RWPE2 (cell line): ENCODE results near the gene PRKAG2.
A peak's percentile ranks its signal among the peaks of the same experiment; 100 is the strongest.

Experiments used
- ATAC-seq: fragments of 200-7000 bp; cut with Tn5 transposase; 3 replicates; pipeline ENCODE4 v1.9.1; 2021; ENCODE audit warnings: low read depth
- DNase-seq: peaks from one replicate; pipeline ENCODE4 v3.0.0-alpha.2; 2020; ENCODE audit warnings: low spot score
- H3K27ac ChIP-seq: fragments of 450-650 bp; 2 replicates; pipeline ENCODE4 v1.5.1; 2017; ENCODE audit warnings: mild to moderate bottlenecking; ENCODE audit not compliant: poor library complexity, severe bottlenecking
- H3K27me3 ChIP-seq: fragments of 250-450 bp; sonication (Bioruptor Pico); 2 replicates; pipeline ENCODE4 v1.5.1; 2021; ENCODE audit warnings: mild to moderate bottlenecking, moderate library complexity; ENCODE audit not compliant: insufficient read depth, poor library complexity, severe bottlenecking
- H3K36me3 ChIP-seq: fragments of 250-450 bp; sonication (Bioruptor Pico); 2 replicates; pipeline ENCODE4 v1.5.1; 2020; ENCODE audit warnings: low read depth, mild to moderate bottlenecking, moderate library complexity
- H3K4me1 ChIP-seq: fragments of 250-450 bp; sonication (Bioruptor Pico); 2 replicates; pipeline ENCODE4 v1.5.1; 2021; ENCODE audit warnings: mild to moderate bottlenecking, moderate library complexity; ENCODE audit not compliant: insufficient read depth, poor library complexity, severe bottlenecking
- H3K4me3 ChIP-seq: fragments of 250-450 bp; sonication (Bioruptor Pico); 2 replicates; pipeline ENCODE4 v1.5.1; 2021; ENCODE audit warnings: mild to moderate bottlenecking, moderate library complexity; ENCODE audit not compliant: severe bottlenecking
- H3K9me3 ChIP-seq: fragments of 250-450 bp; sonication (Bioruptor Pico); 2 replicates; pipeline ENCODE4 v1.5.1; 2021; ENCODE audit warnings: mild to moderate bottlenecking, moderate library complexity; ENCODE audit not compliant: severe bottlenecking
- TF ChIP-seq, protein P1 (sequence below): fragments of 450-650 bp; IDR thresholded peaks from one replicate; pipeline ENCODE4 v1.5.1; 2017; ENCODE audit warnings: mild to moderate bottlenecking, moderate library complexity; ENCODE audit not compliant: poor library complexity, severe bottlenecking

Gene PRKAG2

DNA sequence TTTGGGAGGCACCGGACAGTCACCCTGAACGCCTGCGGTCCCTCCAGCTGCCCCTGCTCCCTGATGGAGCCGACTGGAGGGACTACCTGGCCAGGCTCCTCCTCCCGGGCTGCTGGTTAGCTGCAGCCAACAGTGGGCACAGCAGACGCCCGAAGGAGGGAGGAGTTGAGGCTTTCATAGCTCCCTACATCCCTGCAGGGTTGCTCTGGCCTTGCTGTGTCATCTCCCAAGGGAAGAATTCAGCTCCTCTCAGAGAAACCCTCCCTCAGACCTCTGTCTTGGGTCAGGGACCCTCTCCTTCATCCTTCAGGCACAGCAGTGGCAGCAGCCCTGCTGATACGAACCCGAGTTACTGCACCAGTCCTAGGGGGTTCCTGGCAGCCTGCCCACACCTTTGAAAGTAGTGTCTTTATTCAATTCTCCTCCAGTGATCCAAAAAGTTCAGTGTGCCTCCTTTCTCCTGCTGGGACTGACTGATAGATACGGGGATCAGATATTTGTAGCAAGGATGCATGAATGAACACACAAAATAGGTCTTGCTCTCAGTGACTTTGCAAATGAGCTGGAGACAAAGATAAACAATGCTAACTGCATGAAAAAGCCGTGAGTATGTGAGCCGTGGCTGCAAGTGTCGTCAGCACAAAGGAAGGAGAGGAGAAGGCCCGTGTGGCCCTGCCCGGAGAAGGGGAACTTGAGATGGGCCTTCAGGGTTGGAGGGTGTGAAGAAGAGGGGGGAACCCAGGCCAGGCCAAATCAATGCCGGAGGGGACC is 136.6 kb downstream of the PRKAG2 start:
- Histone ChIP-seq H3K4me3 (no peak overlapping the region), H3K9me3 (no peaks in the 10 kb centered on the region), H3K36me3 (no peaks in the 10 kb centered on the region), H3K27ac (no peak overlapping the region), H3K4me1 (peaks cover 16% of the 10 kb centered on the region), H3K27me3 (no peaks in the 10 kb centered on the region)
- ATAC-seq (no peak), DNase-seq (no peak)
- TF ChIP-seq, protein P1, sequence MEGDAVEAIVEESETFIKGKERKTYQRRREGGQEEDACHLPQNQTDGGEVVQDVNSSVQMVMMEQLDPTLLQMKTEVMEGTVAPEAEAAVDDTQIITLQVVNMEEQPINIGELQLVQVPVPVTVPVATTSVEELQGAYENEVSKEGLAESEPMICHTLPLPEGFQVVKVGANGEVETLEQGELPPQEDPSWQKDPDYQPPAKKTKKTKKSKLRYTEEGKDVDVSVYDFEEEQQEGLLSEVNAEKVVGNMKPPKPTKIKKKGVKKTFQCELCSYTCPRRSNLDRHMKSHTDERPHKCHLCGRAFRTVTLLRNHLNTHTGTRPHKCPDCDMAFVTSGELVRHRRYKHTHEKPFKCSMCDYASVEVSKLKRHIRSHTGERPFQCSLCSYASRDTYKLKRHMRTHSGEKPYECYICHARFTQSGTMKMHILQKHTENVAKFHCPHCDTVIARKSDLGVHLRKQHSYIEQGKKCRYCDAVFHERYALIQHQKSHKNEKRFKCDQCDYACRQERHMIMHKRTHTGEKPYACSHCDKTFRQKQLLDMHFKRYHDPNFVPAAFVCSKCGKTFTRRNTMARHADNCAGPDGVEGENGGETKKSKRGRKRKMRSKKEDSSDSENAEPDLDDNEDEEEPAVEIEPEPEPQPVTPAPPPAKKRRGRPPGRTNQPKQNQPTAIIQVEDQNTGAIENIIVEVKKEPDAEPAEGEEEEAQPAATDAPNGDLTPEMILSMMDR, result no peak

DNA sequence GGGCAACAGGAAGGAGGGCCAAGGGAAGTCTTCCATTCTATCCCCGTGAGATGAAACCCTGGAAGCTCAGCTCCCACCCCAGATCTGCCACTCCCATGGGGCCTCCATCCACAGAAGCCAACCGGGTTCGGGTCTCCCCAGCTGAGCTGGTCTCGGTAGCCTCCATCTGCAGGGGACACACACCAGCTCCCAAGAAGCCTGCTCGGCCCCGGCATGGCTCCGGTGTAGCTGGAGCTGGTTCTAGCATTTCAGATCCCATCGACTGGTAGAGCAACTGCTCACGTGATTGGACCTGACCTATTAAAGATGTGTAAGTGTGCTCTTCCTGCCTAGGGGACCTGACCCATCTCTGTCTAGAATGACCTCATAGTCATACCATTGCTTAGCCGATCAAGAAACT is 138.0 kb downstream of the PRKAG2 start:
- H3K27me3 ChIP-seq, result no peaks in the 10 kb centered on the region
- no peak overlapping the region for H3K4me3 ChIP-seq
- no peak for ATAC-seq
- H3K4me1 ChIP-seq, result peaks cover 8% of the 10 kb centered on the region
- DNase-seq, result no peak
- TF ChIP-seq, protein P1, result no peak
- H3K36me3 ChIP-seq, result no peaks in the 10 kb centered on the region
- H3K9me3 ChIP-seq, result no peaks in the 10 kb centered on the region
- H3K27ac ChIP-seq, result no peak overlapping the region

DNA sequence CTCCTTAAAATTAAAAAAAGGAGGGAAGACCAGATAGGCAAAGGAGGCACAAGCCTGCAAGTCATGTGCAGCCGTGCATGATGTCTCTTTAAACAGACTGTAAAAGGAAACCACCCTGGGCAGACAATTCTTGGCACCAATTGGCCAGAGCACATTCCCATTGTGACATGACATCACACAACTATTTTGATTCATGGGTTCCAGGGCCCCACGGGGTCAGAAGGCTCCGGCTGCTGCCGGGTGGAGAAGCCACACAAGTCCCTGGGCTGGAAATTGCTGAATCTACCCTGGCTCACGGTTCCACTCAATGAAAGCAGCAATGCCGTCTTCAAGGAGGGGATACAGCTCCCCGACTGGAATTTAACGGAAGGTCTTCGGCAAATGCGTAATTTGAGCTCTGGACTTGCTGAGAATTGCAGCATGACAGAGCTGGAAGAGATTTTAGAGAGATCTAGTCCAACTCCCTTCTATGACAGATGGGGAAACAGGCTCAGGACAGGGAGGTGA is 140.5 kb downstream of the PRKAG2 start:
- ATAC-seq, result peak; percentile 88
- Histone ChIP-seq H3K4me3 (no peak overlapping the region), H3K27me3 (no peaks in the 10 kb centered on the region), H3K36me3 (no peaks in the 10 kb centered on the region), H3K9me3 (no peaks in the 10 kb centered on the region), H3K4me1 (peaks cover 8% of the 10 kb centered on the region), H3K27ac (peak overlapping the region; percentile 48)
- no peak for DNase-seq
- TF ChIP-seq, protein P1, result no peak

DNA sequence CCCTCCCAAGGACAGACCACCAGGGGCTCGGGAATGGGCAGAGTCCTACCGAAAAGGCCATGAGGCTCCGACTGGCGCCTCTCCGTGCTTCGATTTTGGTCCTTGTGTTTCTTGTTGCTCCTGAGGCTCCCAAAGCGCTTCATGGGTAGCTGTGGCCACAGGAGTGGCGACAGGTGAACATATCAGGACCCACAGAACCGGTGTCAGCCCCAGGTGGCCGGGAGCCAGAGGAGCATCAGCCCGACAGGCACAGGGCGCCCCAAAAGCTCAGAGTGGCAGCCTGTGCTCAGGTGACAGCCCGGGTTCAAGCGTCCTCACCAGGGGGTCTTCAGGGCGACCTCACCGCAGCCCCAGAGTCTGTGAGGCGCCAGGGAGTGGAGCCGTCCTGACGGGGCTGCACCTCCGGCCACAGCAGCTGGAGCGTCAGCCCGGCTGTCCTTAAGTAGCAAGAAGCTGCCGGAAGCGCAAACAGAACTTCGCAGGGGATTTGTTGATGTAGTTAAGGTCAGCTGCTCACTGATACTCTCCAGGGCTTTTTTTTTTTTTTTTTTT is 141.0 kb downstream of the PRKAG2 start:
- no peak overlapping the region for H3K4me3 ChIP-seq
- peak overlapping the region; percentile 48 for H3K27ac ChIP-seq
- no peaks in the 10 kb centered on the region for H3K9me3 ChIP-seq
- TF ChIP-seq, protein P1, result no peak
- ATAC-seq, result peak; percentile 15; the same call in 1 of the 3 replicates
- no peaks in the 10 kb centered on the region for H3K36me3 ChIP-seq
- no peak for DNase-seq
- H3K27me3 ChIP-seq, result no peaks in the 10 kb centered on the region
- peaks cover 8% of the 10 kb centered on the region for H3K4me1 ChIP-seq
